Measurements from ENCODE around the gene HIVEP3. TPM values are rescaled to one million over a fixed set of nuclear protein-coding genes. Genes with fewer than 3 reads are reported as not detected.

The HIVEP3 gene
- total RNA-seq, 2 experiments from 2014 or later = 18.6 to 20.4 TPM

- no peak overlapping the region for H3K27ac Mint-ChIP-seq
Observed at GRCh38 chr1:41780322-41780721, 138.4 kb downstream of the HIVEP3 start.

GRCh38 chr1:41779360-41779759, 139.4 kb downstream of the HIVEP3 start:
- Mint-ChIP-seq H3K36me3 (ENCODE audit: low read depth) (peaks cover under 1% of the 10 kb centered on the region), H3K9me3 (peaks cover under 1% of the 10 kb centered on the region), H3K27me3 (no peaks in the 10 kb centered on the region), H3K4me3 (no peak overlapping the region), H3K27ac (no peak overlapping the region), H3K4me1 (ENCODE audit: low read depth) (peaks cover 28% of the 10 kb centered on the region)
- CTCF ChIA-PET = interaction anchor here (2.5 kb wide), 1 partner anchor 205 kb away, joined by 9 read pairs; no protein-coding TSS in a partner anchor
- intact Hi-C loops (cut with micrococcal nuclease) = no loop called here
- POLR2A ChIA-PET = no interaction called here
- TF ChIP-seq CTCF (IDR thresholded peaks at IDR 0.05) = no peak
- DNase-seq (no peak), ATAC-seq (no peak)

More at GRCh38 chr1:41780322-41780721, 138.4 kb downstream of the HIVEP3 start:
- intact Hi-C loops (cut with micrococcal nuclease) = no loop called here
- CTCF ChIA-PET = interaction anchor here (1.2 to 2.5 kb wide), 3 partner anchors 11 to 393 kb away, joined by 3 to 9 read pairs (median 4); no protein-coding TSS in a partner anchor
- Mint-ChIP-seq H3K36me3 (ENCODE audit: low read depth) (peaks cover 2% of the 10 kb centered on the region), H3K9me3 (peaks cover 2% of the 10 kb centered on the region), H3K27me3 (no peaks in the 10 kb centered on the region), H3K4me3 (no peak overlapping the region), H3K4me1 (ENCODE audit: low read depth) (peaks cover 37% of the 10 kb centered on the region)
- ATAC-seq = no peak
- no peak for TF ChIP-seq CTCF (IDR thresholded peaks at IDR 0.05)
- POLR2A ChIA-PET = interaction anchor here (0.8 to 1.5 kb wide), 3 partner anchors 23 to 116 kb away, joined by 3 to 6 read pairs (median 3); no protein-coding TSS in a partner anchor
- DNase-seq = no peak

DNA sequence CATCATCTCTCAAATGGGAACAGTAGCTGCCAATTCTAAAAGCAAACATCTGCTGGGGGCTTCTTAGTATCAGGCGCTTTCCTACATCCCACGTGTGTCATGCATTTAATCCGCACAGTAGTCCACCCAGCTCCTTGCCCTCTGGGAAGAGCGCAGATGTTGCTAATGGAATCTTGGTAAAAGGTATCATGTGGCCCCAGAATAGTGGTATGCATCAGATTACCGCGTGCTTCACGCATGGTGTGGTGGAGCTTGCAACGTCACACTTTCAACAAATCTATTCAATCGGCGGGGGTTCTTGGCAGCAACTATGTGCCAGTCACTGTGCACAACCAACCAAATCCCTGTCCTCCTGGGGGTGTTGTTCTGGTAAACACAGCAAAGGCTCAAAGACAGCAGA, 141.0 kb downstream of the HIVEP3 start:
- Mint-ChIP-seq H3K36me3 (ENCODE audit: low read depth) (no peaks in the 10 kb centered on the region), H3K4me1 (ENCODE audit: low read depth) (peaks cover 12% of the 10 kb centered on the region), H3K4me3 (no peak overlapping the region), H3K9me3 (no peaks in the 10 kb centered on the region), H3K27me3 (no peaks in the 10 kb centered on the region), H3K27ac (no peak overlapping the region)
- POLR2A ChIA-PET = no interaction called here
- TF ChIP-seq CTCF (IDR thresholded peaks at IDR 0.05) = no peak
- CTCF ChIA-PET = no interaction called here
- DNase-seq (no peak), ATAC-seq (no peak)
- intact Hi-C loops (cut with micrococcal nuclease) = no loop called here

GRCh38 chr1:41776891-41777441, 141.8 kb downstream of the HIVEP3 start:
- DNase-seq = no peak
- H3K9me3 Mint-ChIP-seq = no peaks in the 10 kb centered on the region
- H3K4me3 Mint-ChIP-seq = no peak overlapping the region
- no peaks in the 10 kb centered on the region for H3K27me3 Mint-ChIP-seq
- no peak overlapping the region for H3K27ac Mint-ChIP-seq
- ChIA-PET POLR2A (interaction anchor here (1.3 kb wide), 1 partner anchor 8 kb away, joined by 3 read pairs; no protein-coding TSS in a partner anchor), CTCF (no interaction called here)
- intact Hi-C loops (cut with micrococcal nuclease) = no loop called here
- peaks cover 7% of the 10 kb centered on the region for H3K4me1 Mint-ChIP-seq (ENCODE audit: low read depth)
- TF ChIP-seq CTCF (IDR thresholded peaks at IDR 0.05) = no peak
- no peak for ATAC-seq
- no peaks in the 10 kb centered on the region for H3K36me3 Mint-ChIP-seq (ENCODE audit: low read depth)

DNA sequence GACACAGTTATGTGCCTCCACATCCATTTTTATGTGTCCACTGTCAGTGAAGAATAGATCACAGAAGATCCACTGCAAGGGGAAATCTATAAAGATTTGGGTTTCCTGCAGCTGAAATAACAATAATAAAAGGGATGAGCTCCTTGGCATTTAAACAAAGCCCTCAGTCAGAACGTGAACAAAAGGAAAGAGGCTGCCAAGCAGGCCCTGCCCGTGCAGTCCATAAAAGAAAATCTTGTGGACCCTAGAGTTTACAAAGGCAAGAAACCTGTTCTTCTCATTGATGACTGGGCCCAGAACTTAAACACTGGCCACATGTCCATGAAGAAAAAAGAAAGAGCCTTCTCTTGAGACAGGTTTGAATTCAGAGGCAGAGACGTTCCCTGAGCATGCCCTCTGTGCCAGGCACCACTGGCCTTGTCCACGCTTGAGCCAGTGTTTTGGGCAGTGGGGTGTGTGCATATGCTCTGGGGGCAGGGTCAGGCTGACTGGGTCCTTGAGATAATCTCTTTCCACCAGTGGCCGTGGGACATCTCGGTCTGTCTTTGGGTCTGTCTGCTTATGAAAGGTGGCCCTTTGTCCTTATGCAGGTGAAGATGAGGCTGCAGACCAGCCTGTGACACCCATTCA, 142.7 kb downstream of the HIVEP3 start:
- ATAC-seq = no peak
- CTCF ChIA-PET = no interaction called here
- H3K27me3 Mint-ChIP-seq = no peaks in the 10 kb centered on the region

More for the DNA sequence above, 142.7 kb downstream of the HIVEP3 start:
- Mint-ChIP-seq H3K36me3 (ENCODE audit: low read depth) (no peaks in the 10 kb centered on the region), H3K9me3 (no peaks in the 10 kb centered on the region), H3K4me3 (no peak overlapping the region), H3K27ac (no peak overlapping the region), H3K4me1 (ENCODE audit: low read depth) (peaks cover 2% of the 10 kb centered on the region)
- POLR2A ChIA-PET = interaction anchor here (1.3 kb wide), 1 partner anchor 9 kb away, joined by 3 read pairs; no protein-coding TSS in a partner anchor
- intact Hi-C loops (cut with micrococcal nuclease) = no loop called here
- no peak for TF ChIP-seq CTCF (IDR thresholded peaks at IDR 0.05)
- DNase-seq = no peak
